NCI-H187 (cell line): ENCODE results near the gene TAF11L4.
"Not testable (repeated sequence)": the region's sequence is repeated elsewhere in the genome, so short reads cannot be mapped to it uniquely, and the experiment has no call there.

Source experiments
- DNase-seq, 2 experiments: peaks; one replicate each; lab custom pipeline; 2025; lab: John Stamatoyannopoulos, UW

The TAF11L4 gene

GRCh38 chr5:17521501-17521900, at the start of gene TAF11L4:
Gene TAF11L4 (plus strand): TSS chr5:17521801.
- not testable (repeated sequence) for DNase-seq

- DNase-seq: not testable (repeated sequence)
Measured at GRCh38 chr5:17475064-17475463, 46.5 kb upstream of the TAF11L4 start.

- DNase-seq: no peak
Measured at GRCh38 chr5:17477043-17477442, 44.6 kb upstream of the TAF11L4 start.

- DNase-seq: no peak
Measured at GRCh38 chr5:17477573-17478265, 43.9 kb upstream of the TAF11L4 start.

GRCh38 chr5:17481378-17481777, 40.2 kb upstream of the TAF11L4 start:
- DNase-seq: no peak

GRCh38 chr5:17482790-17483189, 38.8 kb upstream of the TAF11L4 start:
- DNase-seq: no peak

- DNase-seq: not testable (repeated sequence)
Measured at GRCh38 chr5:17486464-17487173, 35.0 kb upstream of the TAF11L4 start.

- DNase-seq: no peak
Measured at GRCh38 chr5:17487174-17487512, 34.5 kb upstream of the TAF11L4 start.

GRCh38 chr5:17491257-17491656, 30.3 kb upstream of the TAF11L4 start:
- not testable (repeated sequence) for DNase-seq

- no peak for DNase-seq
Measured at GRCh38 chr5:17492770-17493169, 28.8 kb upstream of the TAF11L4 start.

GRCh38 chr5:17497446-17497845, 24.2 kb upstream of the TAF11L4 start:
- no peak for DNase-seq

GRCh38 chr5:17497931-17498330, 23.7 kb upstream of the TAF11L4 start, which contains the start of gene TAF11L2:
Gene TAF11L2 (plus strand): TSS chr5:17498231.
- DNase-seq: not testable (repeated sequence)

GRCh38 chr5:17511775-17512325, 9.8 kb upstream of the TAF11L4 start:
- no peak for DNase-seq

- DNase-seq: not testable (repeated sequence)
Measured at GRCh38 chr5:17517526-17517925, 4.1 kb upstream of the TAF11L4 start.

GRCh38 chr5:17518067-17518466, 3.5 kb upstream of the TAF11L4 start, which contains the start of gene TAF11L3:
Gene TAF11L3 (plus strand): TSS chr5:17518367.
- DNase-seq: not testable (repeated sequence)

- not testable (repeated sequence) for DNase-seq
Measured at GRCh38 chr5:17519508-17519907, 2.1 kb upstream of the TAF11L4 start.

- DNase-seq: not testable (repeated sequence)
Measured at GRCh38 chr5:17524935-17525334, 3.3 kb downstream of the TAF11L4 start, which contains the start of gene TAF11L5. Gene TAF11L5 (plus strand): TSS chr5:17525235.

GRCh38 chr5:17526504-17526903, 4.9 kb downstream of the TAF11L4 start:
- DNase-seq: not testable (repeated sequence)

- DNase-seq: not testable (repeated sequence)
Measured at GRCh38 chr5:17528369-17528768, 6.8 kb downstream of the TAF11L4 start, which contains the start of gene TAF11L6. Gene TAF11L6 (plus strand): TSS chr5:17528669.
